ENCODE measurements around the gene ENO4. TPM values are rescaled to one million over a fixed set of nuclear protein-coding genes. Genes with fewer than 3 reads are reported as not detected.

The ENO4 gene
- total and polyA plus RNA-seq, 9 of the 15 experiments (the other 6 are each of a cell fraction or from before 2014, with no cell fraction given), result 0.07 TPM; not detected in 8

DNA sequence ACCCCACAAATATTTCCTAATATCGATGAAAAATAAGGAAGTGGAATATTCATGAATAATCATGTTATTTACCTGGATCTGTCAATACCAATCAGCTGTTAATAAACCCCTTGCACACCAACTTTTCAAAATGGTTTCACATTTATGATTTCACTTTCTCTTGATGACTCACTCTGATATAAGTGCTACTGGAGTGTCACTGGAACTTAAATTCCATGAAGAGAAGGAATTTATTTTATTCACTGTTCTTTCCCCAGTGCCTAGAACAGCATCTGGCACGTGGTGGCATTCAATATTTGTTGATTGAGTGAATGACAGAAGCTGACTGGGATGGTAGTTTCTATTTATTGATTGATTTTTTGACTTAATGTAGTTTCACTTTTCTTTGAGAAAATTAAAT lies 3.5 kb upstream of the ENO4 start:
- no peaks in the 10 kb centered on the region for H3K9me3 ChIP-seq (replicated peaks; ENCODE audit: control insufficient read depth, insufficient read depth, low read depth, low read length)
- DNase-seq (ENCODE audit: extremely low read depth in 1 of 4, low spot score in 3 of 4) (no peak), ATAC-seq (no peak), FAIRE-seq (no peak)
- intact Hi-C loops (cut with micrococcal nuclease), result no loop called here
- H3K4me1 ChIP-seq (replicated peaks in 1 of 2; ENCODE audit: control insufficient read depth in 2 of 2, insufficient read depth in 2 of 2, low read length in 2 of 2), result peaks cover 0 to 3% of the 10 kb centered on the region in 2 experiments; a peak in 2 of 5 replicates
- in situ Hi-C loops (cut with MboI), result no loop called here
- H3K36me3 ChIP-seq (ENCODE audit: control insufficient read depth, insufficient read depth, low read length), result no peaks in the 10 kb centered on the region
- H3K9me1 ChIP-seq (ENCODE audit: control insufficient read depth, insufficient read depth, low read length), result no peaks in the 10 kb centered on the region
- no peak overlapping the region for H2AFZ ChIP-seq (ENCODE audit: low read depth, low read length)
- H3K27me3 ChIP-seq (ENCODE audit: control insufficient read depth in 2 of 2, insufficient read depth in 2 of 2, low read length in 2 of 2), result peaks cover 3 to 29% of the 10 kb centered on the region in 2 experiments; a peak in 4 of 5 replicates
- no peak overlapping the region for H3K9ac ChIP-seq (ENCODE audit: insufficient read depth in 1 of 2, low read depth in 2 of 2, low read length in 2 of 2)
- CTCF ChIA-PET (ENCODE audit: low intra/inter-chr PET ratio), result no interaction called here
- H4K20me1 ChIP-seq (replicated peaks; ENCODE audit: control insufficient read depth, insufficient read depth, low read length), result no peaks in the 10 kb centered on the region; the same call in 1 of the 2 replicates
- H3K27ac ChIP-seq (ENCODE audit: extremely low read depth, low read depth, low read length), result no peak overlapping the region
- no peaks in the 10 kb centered on the region for H3K79me2 ChIP-seq (ENCODE audit: control insufficient read depth, insufficient read depth, low read length)
- H3K4me2 ChIP-seq (ENCODE audit: insufficient read depth, low read length), result no peak overlapping the region
- POLR2A ChIA-PET, result interaction anchor here (0.9 kb wide), 1 partner anchor 19 kb away, joined by 3 read pairs; no protein-coding TSS in a partner anchor
- no peak overlapping the region for H3K4me3 ChIP-seq
- BruUV-seq (replicated peaks), result no TSS peak
- 0% methylated on average over 2 of the region's 2 CpGs for WGBS (ENCODE audit: insufficient coverage, low coverage, missing lambda C conversion rate)
- no peak for TF ChIP-seq ZBTB40 (IDR thresholded peaks at IDR 0.05)
- TF ChIP-seq ZBTB40 (CRISPR knock-in tag; IDR thresholded peaks at IDR 0.05), result no peak
- no peak for TF ChIP-seq FOXA3 (CRISPR knock-in tag; conservative IDR thresholded peaks at IDR 0.05 in 1 of 2, IDR thresholded peaks at IDR 0.05 in 1 of 2)
- TF ChIP-seq NBN (IDR thresholded peaks at IDR 0.05; ENCODE audit: low read depth), result no peak
- TF ChIP-seq HSF4 (CRISPR knock-in tag; IDR thresholded peaks at IDR 0.05; ENCODE audit: borderline replicate concordance), result no peak
- no peak for TF ChIP-seq ZNF609 (CRISPR knock-in tag; IDR thresholded peaks at IDR 0.05; ENCODE audit: borderline replicate concordance)
- TF ChIP-seq ZNF668 (CRISPR knock-in tag; IDR thresholded peaks at IDR 0.05), result no peak
